HG02571 (cell line): ENCODE data around the gene IRS2.

Experiments used
- ATAC-seq: cut with Tn5 transposase; IDR thresholded peaks from one replicate; pipeline ENCODE4 v1.9.1; 2021; ENCODE audit warnings: mild to moderate bottlenecking, moderate library complexity; ENCODE audit not compliant: unreplicated experiment

Gene IRS2

GRCh38 chr13:109809216-109809932 lies 23.0 kb upstream of the IRS2 start:
- no peak for ATAC-seq

- no peak for ATAC-seq
Observed at GRCh38 chr13:109807345-109807744, 21.0 kb upstream of the IRS2 start.

- no peak for ATAC-seq
Observed at GRCh38 chr13:109804654-109805053, 18.3 kb upstream of the IRS2 start.

DNA sequence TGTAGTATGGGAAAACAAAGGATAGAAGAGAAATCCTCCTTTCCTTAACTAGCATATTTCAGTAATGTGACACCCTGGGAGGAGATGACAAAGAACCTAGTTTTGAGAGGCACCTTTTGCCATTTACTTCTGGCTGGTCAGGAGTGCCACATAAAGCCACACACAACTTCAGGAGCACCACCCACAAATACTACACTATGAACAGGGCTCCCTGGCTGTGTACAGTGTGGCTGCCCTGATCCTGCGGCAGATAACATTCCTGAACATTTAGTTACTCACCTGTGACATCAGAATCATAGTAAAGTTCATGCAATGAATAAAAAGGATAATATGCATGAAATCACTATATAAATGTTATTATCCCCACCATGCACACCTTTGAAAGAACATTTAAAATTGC lies 17.4 kb upstream of the IRS2 start:
- ATAC-seq, result no peak

DNA sequence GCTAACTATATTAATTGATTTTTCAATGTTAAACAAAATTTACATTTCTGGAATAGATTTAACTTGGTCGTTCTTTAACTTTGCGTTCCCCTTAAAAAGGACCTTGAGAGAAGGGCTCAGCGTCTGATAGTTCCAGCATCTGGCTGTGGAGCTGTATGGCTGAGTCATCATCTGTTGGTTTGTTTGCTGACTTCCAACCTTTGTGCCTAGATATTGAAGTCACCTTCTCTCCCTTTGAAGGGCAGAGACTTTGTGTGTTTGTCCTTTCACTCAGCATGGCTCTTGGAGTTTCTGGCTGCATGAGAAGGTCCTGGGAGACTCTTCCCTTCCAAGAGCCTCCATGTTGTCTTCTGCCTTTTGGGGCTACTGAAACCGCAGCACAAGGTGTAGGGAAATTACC lies 16.6 kb upstream of the IRS2 start:
- no peak for ATAC-seq

GRCh38 chr13:109795011-109795410 lies 8.6 kb upstream of the IRS2 start:
- ATAC-seq, result no peak

DNA sequence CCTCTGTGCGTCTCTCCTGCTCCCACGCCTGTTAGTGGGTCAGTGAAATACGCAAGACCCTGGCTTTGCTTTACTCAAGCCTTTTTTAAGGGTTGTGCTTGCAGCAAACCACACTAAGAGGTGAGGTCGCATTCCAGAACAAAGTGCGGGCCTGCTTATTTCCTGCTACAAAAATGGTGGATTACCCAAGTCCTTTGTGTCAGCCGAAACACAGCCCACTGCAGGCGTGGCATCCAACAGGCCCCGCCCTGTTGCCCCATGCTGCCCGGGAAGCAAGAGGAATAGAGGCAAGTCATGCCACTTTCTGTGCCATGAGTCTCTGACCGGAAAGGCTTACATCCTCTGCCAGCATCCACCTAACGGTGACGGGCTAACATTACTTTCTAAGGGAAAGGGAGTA lies 7.7 kb upstream of the IRS2 start:
- ATAC-seq, result no peak

- ATAC-seq, result no peak
Observed at GRCh38 chr13:109792416-109793059, 6.2 kb upstream of the IRS2 start.

- no peak for ATAC-seq
Observed at GRCh38 chr13:109790942-109791605, 4.7 kb upstream of the IRS2 start.

DNA sequence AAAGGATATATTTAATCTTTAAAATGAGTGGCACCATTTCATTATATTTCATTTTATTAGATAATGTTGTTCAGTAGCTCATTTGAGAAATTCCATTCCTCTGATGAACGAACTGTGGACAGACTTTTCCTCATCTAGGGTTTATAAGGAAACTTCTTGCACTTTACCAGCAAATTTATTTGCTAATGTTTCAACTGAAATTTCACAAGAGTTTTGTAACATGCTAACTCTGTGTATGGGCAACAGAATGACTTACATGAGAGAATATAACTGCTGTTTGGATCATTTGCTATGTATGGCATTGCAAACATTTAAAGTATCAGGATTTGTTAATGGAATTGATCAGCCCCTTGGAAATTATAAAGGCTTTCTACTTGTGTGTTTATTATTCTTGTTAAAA lies 3.7 kb upstream of the IRS2 start:
- ATAC-seq, result no peak

DNA sequence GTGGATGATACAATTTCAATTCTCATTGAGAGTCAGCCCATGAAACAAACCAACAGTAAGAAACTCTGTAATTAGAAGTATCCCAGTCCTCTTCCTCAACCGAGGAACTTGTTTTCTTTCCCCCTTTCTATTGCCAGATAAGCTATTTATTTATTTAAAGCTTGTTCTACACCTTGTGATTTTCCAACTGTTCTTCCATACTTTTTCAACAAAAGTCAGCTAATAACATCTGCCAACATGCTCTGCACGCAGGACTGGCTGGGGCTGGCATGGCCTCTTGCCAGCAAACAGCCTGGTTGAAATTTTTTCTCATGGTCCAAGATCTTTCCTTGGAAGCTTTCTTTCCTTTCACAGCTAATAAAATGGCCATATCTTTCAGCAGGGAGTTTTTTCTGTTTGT lies 2.9 kb upstream of the IRS2 start:
- ATAC-seq, result no peak

GRCh38 chr13:109788372-109789111 lies 2.2 kb upstream of the IRS2 start:
- ATAC-seq, result no peak

GRCh38 chr13:109787135-109787954 lies 962 bp upstream of the IRS2 start:
- ATAC-seq, result peak; percentile 5

DNA sequence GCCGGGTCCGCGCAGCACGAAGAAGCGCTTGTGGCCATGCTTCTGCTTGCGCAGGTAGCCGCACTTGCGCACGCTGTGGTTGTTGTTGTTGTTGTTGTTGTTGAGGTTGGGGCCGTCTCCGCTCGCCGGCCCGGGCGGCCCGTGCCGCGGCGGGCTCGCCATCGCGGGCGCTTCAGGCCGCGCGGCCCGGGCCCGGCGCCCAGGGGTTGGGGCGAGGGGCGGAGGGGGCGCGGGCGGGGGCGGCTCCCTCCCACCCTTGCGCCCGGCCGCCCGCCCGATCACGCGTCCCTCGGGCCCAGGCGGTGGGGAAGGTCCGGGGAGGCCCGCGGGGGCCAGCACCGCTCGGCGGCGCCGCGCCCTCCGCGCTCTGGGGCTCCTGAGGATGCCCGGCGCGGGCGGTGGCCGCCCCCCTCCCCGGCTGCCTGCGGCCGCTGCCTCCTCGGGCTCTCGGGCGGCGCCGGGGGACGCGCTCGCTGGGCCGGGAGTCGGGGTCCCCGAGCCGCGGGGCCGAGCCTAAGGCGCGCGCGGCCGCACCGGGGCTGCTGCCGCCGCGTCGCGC lies 412 bp downstream of the IRS2 start:
- ATAC-seq, result peak; percentile 8

- no peak for ATAC-seq
Observed at GRCh38 chr13:109785141-109785891, 1.1 kb downstream of the IRS2 start.

GRCh38 chr13:109784590-109785140 lies 1.7 kb downstream of the IRS2 start:
- no peak for ATAC-seq

- ATAC-seq, result no peak
Observed at GRCh38 chr13:109783815-109784589, 2.4 kb downstream of the IRS2 start.

DNA sequence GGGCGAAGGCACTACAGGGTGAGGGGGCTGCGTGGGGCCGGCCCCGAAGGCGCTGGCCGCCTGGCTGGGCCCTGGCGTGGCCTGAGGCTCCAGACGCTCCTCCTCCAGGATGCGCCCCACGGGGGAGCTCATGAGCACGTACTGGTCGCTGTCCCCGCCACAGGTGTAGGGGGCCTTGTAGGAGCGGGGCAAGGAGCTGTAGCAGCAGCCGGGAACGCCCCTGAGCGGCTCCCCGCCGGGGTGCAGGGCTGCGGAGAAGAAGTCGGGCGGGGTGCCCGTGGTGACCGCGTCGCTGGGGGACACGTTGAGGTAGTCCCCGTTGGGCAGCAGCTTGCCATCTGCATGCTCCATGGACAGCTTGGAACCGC lies 3.0 kb downstream of the IRS2 start:
- ATAC-seq, result no peak
